ENCODE data around the gene GRHL3. TPM values are rescaled to one million over a fixed set of nuclear protein-coding genes. Genes with fewer than 3 reads are reported as not detected.

GRHL3 gene
- total and polyA plus RNA-seq, 8 donors = 0.11 to 0.86 (median 0.35) TPM

DNA sequence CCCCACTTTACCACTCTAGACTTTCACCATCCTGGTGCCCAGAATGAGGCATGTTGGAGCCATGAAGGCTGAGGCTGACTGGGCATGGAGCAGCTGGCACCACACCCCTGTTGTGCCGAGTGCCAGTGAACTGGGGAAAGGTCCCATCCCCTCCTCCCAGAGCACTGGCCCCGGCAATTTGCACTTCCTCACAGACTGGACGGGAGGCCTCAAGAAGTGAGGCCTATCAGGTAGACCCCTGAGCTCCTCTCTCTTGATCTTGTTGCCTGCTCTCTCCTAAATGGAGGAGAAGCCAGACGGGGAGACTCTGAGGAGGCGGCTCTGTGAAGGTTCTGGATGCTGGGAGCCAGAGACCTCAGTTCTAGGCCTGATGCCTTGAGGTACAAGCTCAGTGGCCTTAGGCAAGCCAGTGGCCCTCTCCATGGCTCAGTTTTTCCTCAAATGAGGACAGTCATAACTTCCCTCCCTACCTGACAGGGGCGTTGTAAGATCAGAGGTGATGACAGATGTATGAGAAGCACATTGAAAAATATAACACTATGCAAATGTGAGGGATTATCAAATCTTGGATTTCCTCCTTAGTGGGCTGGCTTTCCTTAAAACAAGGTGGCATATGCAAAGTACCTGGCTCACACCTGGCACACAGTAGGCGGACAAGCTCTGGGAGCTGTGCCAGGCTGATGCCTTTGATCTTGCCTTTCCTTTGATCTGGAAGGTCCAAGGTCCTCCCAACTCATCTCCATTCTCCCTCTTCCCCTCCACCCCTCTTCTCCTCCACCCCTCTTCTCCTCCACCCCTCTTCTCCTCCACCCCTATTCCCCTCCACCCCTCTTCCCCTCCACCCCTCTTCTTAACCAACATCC, 6.7 kb downstream of the GRHL3 start:
- DNase-seq = no peak

DNA sequence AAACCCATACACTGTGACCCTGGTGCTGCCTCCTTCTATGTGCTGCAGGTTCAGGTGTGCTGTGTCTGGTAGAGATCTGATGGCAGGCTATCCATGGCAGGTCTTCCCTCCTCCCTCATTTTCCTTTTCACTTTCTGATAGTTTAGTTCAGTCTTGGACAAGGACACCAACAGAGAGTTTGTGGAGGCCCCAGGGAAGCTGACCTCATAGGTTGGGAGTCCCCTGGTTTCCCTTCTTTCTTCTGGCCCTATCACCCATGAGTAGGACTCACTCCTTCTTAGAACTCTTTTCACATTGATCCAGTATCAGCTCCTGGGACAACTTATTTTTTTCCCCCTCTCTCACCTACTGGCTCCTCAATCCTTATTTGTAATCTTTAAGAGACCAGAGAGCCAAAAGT, 8.3 kb downstream of the GRHL3 start:
- intact Hi-C loops (cut with DNase I) = no loop called here
- DNase-seq = no peak
- no peak for ATAC-seq
- no peak for FAIRE-seq
- Histone ChIP-seq H3K27ac (no peak overlapping the region), H3K27me3 (no peaks in the 10 kb centered on the region), H3K36me3 (no peaks in the 10 kb centered on the region), H3K9me3 (no peaks in the 10 kb centered on the region), H3K4me3 (no peak overlapping the region), H3K4me1 (no peaks in the 10 kb centered on the region)
- TF ChIP-seq, protein P1, sequence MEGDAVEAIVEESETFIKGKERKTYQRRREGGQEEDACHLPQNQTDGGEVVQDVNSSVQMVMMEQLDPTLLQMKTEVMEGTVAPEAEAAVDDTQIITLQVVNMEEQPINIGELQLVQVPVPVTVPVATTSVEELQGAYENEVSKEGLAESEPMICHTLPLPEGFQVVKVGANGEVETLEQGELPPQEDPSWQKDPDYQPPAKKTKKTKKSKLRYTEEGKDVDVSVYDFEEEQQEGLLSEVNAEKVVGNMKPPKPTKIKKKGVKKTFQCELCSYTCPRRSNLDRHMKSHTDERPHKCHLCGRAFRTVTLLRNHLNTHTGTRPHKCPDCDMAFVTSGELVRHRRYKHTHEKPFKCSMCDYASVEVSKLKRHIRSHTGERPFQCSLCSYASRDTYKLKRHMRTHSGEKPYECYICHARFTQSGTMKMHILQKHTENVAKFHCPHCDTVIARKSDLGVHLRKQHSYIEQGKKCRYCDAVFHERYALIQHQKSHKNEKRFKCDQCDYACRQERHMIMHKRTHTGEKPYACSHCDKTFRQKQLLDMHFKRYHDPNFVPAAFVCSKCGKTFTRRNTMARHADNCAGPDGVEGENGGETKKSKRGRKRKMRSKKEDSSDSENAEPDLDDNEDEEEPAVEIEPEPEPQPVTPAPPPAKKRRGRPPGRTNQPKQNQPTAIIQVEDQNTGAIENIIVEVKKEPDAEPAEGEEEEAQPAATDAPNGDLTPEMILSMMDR (IDR thresholded peaks at IDR 0.05) = no peak

More for the DNA sequence above, 6.7 kb downstream of the GRHL3 start:
- Histone ChIP-seq H3K9me3 (no peaks in the 10 kb centered on the region), H3K27me3 (no peaks in the 10 kb centered on the region), H3K4me3 (no peak overlapping the region), H3K4me1 (no peaks in the 10 kb centered on the region), H3K27ac (no peak overlapping the region), H3K36me3 (no peaks in the 10 kb centered on the region)
- no peak for FAIRE-seq
- intact Hi-C loops (cut with DNase I) = no loop called here
- TF ChIP-seq, protein P1 (IDR thresholded peaks at IDR 0.05) = no peak
- WGBS, 2 donors = 74 to 79% methylated on average over 7 of the region's 7 CpGs
- ATAC-seq = no peak

DNA sequence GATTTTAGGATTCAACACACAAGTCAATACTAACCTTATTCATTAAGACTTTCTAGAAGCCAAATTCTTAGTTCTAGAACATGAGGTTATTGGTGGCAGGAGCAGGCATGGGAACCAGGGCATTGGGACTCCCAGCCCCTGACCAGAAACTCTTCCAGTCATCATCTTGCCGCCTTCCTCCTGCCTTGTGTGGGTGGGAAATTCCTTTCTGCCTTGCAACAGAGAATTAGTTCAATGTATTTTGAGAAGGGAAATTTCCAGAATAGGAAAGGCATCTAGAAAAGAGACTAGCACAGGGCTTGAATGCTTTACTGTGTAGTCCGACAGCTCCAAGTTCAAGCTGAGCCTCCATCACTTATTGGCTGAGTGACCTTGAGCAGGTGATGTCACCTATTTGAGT, 8.7 kb downstream of the GRHL3 start:
- TF ChIP-seq, protein P1 (IDR thresholded peaks at IDR 0.05) = no peak
- Histone ChIP-seq H3K9me3 (no peaks in the 10 kb centered on the region), H3K36me3 (no peaks in the 10 kb centered on the region), H3K27me3 (no peaks in the 10 kb centered on the region), H3K4me3 (no peak overlapping the region), H3K27ac (no peak overlapping the region), H3K4me1 (no peaks in the 10 kb centered on the region)
- ATAC-seq (no peak), FAIRE-seq (no peak), DNase-seq (no peak)
- intact Hi-C loops (cut with DNase I) = no loop called here
- WGBS, 2 donors = 88 to 90% methylated on average over 2 of the region's 2 CpGs

DNA sequence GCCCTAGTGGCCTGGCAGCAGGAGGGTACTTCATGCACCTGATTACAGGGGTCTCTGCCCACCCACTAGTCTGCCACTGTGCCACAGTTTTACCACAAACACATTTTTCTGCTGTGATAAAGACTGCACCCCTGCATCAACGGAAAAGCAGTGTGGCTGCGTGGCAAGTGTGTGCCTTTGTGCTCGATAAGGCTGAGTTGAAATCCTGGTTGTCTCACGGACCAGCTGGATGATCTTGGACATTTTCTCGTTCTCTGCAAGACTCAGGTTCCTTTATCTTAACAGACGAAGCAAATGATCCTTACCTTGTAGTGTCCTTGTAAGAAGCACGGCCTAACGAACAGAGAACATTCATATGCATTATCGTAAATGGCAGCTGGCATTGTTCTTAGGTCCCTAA, 10.2 kb downstream of the GRHL3 start:
- FAIRE-seq (no peak), DNase-seq (no peak), ATAC-seq (no peak)
- Histone ChIP-seq H3K4me3 (no peak overlapping the region), H3K36me3 (no peaks in the 10 kb centered on the region), H3K4me1 (no peaks in the 10 kb centered on the region), H3K9me3 (no peaks in the 10 kb centered on the region), H3K27ac (no peak overlapping the region), H3K27me3 (no peaks in the 10 kb centered on the region)
- TF ChIP-seq, protein P1 (IDR thresholded peaks at IDR 0.05) = no peak
- WGBS, 2 donors = 73 to 75% methylated on average over 9 of the region's 9 CpGs
- intact Hi-C loops (cut with DNase I) = no loop called here
